KOPT-K1 (cell line): ENCODE results near the gene ABHD16A.
A peak's percentile ranks its signal among the peaks of the same experiment; 100 is the strongest.

Experiments
- H3K27ac ChIP-seq: fragments of 200-600 bp; sonication (generic); 2 replicates; pipeline ENCODE4 v1.5.1; 2016; ENCODE audit warnings: antibody characterized with exemption, mild to moderate bottlenecking, low read depth, low read length; ENCODE audit not compliant: poor library complexity, severe bottlenecking
- H3K36me3 ChIP-seq: fragments of 200-600 bp; sonication (generic); 2 replicates; pipeline ENCODE4 v1.5.1; 2017; ENCODE audit warnings: antibody characterized with exemption, mild to moderate bottlenecking, low read length, moderate library complexity; ENCODE audit not compliant: insufficient read depth
- H3K9me3 ChIP-seq: fragments of 200-600 bp; sonication (generic); 2 replicates; pipeline ENCODE4 v1.5.1; 2017; ENCODE audit warnings: antibody characterized with exemption, low read length, mild to moderate bottlenecking; ENCODE audit not compliant: insufficient read depth, poor library complexity, severe bottlenecking

Gene ABHD16A

GRCh38 chr6:31690231-31691077, 12.7 kb downstream of the ABHD16A start:
- no peak overlapping the region for H3K27ac ChIP-seq
- peaks cover 100% of the 10 kb centered on the region for H3K36me3 ChIP-seq
- no peaks in the 10 kb centered on the region for H3K9me3 ChIP-seq

DNA sequence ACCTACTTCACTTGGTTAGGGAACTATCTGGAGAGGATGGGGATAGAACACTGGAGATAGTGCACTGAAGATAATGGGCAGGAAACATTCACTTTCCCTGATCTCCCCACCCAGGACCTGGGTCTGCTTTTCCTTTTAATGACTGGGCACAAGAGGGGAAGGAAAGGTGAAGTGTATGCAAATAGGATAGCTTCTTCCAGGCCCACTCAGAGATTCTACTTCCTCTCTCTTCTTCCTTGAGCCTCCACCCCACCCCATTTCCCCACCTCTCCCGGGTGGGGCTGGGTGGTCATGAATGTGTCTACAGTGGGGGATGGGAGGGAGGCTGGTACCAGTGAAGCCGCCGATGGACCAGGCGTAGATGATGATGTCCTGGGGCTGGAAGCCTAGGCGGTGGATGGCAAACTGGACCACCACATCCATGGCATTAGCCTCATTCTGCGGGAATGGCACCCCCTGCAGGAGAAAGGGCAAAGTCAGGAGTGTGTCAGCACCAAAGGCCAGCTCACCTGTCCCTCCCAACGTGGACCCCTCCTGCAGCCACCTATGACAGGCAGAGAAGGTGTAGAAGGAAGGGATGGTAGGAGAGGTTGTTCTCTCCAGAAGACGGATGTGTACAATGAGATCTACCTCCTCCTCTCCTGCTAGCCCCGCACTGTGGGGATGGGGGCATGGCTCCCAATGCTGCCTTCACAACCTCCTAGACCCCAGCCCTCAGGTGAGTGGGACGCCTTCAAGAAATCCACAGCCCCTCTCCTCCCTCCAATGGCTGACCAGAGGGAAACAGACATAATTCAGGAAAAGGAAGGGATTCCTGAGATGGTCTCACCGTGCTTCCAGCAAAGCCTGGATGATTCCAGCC, 13.6 kb downstream of the ABHD16A start:
- no peak overlapping the region for H3K27ac ChIP-seq

DNA sequence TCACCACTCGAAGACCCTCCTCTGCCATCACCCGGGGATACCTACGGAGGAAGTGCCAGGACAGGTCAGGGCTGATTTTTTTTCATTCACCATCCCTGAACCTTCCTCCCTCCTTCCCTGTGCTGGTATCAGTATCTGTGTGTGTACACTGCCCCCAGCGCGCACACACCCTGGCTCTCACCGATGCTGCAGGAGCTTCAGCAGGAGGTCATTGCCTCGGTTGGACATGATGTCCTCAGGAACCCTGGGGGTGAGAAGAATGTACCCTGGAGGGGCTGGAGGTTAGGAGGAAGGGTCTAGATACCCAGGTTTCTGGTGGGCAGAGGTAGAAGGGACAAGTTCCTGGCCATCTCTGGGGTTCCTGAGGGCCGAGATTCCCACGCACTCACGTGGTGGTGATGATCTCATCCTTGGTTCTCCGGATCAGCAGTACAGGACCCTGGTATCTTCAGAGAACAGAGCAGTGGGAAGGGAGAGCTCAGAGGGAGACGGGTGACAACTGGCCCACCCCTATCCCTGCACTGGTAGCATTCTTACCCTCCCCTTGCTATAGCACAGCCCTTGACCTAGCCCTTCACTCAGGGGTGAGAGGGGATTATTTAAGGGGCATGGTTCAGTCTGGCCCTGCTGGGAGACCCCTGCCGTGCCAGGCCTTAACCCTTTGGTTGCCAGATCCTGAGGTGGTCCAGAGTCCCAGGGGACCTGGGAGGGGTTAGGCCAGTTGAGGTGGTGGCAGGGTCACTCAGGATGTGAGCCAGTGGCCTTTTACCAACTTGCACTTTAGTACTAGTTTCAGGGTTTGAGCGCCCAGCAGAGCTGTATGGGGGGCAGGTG, 15.0 kb downstream of the ABHD16A start:
- H3K36me3 ChIP-seq: peaks cover 97% of the 10 kb centered on the region
- no peaks in the 10 kb centered on the region for H3K9me3 ChIP-seq
- H3K27ac ChIP-seq: no peak overlapping the region

More for the DNA sequence above, 13.6 kb downstream of the ABHD16A start:
- Histone ChIP-seq H3K9me3 (no peaks in the 10 kb centered on the region), H3K36me3 (peaks cover 97% of the 10 kb centered on the region)

DNA sequence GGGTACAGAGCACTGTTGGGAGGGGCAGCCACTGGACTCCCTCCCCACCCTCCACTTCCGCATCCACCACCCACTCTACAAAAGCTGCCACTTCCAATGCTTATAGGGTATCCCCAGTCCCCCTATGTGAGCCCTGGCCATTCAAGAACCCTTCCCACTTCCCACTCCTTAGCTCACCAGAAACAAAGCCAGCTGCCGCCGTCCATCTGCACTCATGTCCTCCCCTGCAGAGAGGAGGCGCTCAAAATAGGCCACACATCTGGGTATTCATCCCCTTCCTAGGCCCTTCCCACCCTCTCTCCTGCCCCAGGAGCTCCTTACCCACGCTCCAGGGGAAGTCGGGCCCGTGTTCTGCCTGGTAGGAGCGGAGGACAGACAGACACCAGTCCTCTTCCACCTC, 15.8 kb downstream of the ABHD16A start:
- no peaks in the 10 kb centered on the region for H3K9me3 ChIP-seq
- no peak overlapping the region for H3K27ac ChIP-seq
- H3K36me3 ChIP-seq: peaks cover 92% of the 10 kb centered on the region

GRCh38 chr6:31686483-31686882, 16.6 kb downstream of the ABHD16A start:
- Histone ChIP-seq H3K27ac (no peak overlapping the region), H3K9me3 (no peaks in the 10 kb centered on the region), H3K36me3 (peaks cover 83% of the 10 kb centered on the region)

- H3K36me3 ChIP-seq: peaks cover 55% of the 10 kb centered on the region
- no peaks in the 10 kb centered on the region for H3K9me3 ChIP-seq
- H3K27ac ChIP-seq: no peak overlapping the region
Observed at GRCh38 chr6:31683591-31683990, 19.5 kb downstream of the ABHD16A start.

- Histone ChIP-seq H3K36me3 (peaks cover 31% of the 10 kb centered on the region), H3K27ac (no peak overlapping the region)
Observed at GRCh38 chr6:31681135-31681671, 21.9 kb downstream of the ABHD16A start.

DNA sequence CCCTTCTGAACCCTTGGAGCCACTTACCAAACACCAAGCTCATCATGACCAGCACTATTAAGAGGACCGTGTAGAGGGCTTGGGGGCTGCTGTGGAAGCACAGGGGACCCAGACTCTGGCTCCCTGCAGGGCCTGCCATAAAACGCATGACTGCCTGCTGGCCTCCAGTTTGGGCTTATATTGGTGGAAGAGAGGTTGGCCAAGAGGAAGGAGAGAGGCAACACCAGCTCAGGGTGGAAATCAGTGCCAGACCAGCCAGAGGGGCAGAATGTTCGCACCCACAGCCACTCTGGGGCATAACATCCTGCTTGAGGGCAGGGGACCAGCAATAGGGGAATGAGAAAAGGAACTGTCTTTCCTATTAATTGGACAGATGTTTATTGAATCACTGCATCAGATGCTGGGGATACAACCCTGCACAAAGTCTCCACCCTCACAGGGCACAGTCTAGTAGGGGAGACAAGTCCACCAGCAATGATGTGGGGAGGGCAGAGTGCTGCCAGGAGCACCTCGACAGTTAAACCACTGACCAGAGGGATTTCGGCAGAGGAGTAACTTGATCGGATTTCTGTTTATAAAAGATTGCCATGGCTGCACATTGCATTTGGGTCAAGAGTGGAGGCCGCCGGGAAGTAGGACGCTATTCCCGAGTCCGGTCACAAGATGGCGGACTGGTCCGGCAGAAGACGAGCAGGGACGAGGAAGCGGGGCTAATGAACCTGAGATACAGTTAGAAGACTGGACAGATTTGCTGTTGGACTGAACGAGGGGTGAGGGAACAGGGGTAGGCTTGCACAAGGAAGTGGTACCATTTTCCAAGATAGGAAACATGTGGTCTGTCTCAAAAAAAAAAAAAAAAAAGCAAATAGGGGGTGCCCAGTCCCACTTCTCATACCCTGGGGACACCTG, 22.6 kb downstream of the ABHD16A start, which contains the start of gene LY6G5C:
TSS of gene LY6G5C (minus strand) at position 842 of the 909 bp plus-strand sequence. CDS start at position 148, 694 bp downstream.
- Histone ChIP-seq H3K36me3 (peaks cover 23% of the 10 kb centered on the region; the same call in 1 of the 2 replicates), H3K27ac (no peak within 1 kb of the TSS), H3K9me3 (no peaks in the 10 kb centered on the region)

More at GRCh38 chr6:31681135-31681671, 21.9 kb downstream of the ABHD16A start:
- H3K9me3 ChIP-seq: no peaks in the 10 kb centered on the region

GRCh38 chr6:31677955-31678354, 25.2 kb downstream of the ABHD16A start:
- H3K27ac ChIP-seq: no peak overlapping the region
- no peaks in the 10 kb centered on the region for H3K9me3 ChIP-seq
- H3K36me3 ChIP-seq: peaks cover 21% of the 10 kb centered on the region

DNA sequence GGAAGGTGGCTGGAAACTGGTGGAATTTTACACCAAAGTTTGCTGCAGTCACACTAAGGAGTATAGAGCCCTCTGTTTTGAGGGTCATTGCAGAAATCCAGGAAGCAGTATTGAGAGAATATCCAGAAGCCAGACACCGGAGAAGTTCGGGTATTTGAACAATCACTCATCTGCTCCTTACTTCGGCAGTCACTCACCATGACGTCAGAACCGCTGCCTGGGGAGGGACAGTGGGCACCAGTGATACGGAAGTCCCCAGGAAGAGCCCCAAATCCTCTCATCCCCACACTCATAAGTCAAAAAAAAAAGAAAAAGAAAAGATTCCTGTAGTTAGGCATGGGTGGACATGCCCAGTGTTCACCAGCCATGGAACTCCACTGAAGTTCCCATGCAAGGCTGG, 26.2 kb downstream of the ABHD16A start:
- Histone ChIP-seq H3K36me3 (peaks cover 31% of the 10 kb centered on the region), H3K27ac (no peak overlapping the region), H3K9me3 (no peaks in the 10 kb centered on the region)

GRCh38 chr6:31676322-31676903, 26.7 kb downstream of the ABHD16A start:
- H3K9me3 ChIP-seq: no peaks in the 10 kb centered on the region
- H3K27ac ChIP-seq: no peak overlapping the region
- H3K36me3 ChIP-seq: peaks cover 35% of the 10 kb centered on the region

DNA sequence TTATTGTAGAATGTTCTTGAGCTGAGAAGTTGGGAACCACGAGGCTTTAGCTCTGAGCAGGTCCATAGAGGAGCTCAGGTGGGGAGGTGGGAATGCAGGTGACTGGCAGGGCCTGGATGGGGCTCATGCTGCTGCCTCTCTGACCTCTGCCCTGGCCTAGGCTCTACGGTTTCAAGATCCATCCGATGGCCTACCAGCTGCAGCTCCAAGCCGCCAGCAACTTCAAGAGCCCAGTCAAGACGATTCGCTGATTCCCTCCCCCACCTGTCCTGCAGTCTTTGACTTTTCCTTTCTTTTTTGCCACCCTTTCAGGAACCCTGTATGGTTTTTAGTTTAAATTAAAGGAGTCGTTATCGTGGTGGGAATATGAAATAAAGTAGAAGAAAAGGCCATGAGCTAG, 33.4 kb downstream of the ABHD16A start, which contains the start of gene LY6G5B:
TSS of gene LY6G5B (plus strand) at position 301 of the 400 bp plus-strand sequence. CDS start 975 bp downstream, outside the sequence.
- Histone ChIP-seq H3K9me3 (no peaks in the 10 kb centered on the region), H3K36me3 (peaks cover 77% of the 10 kb centered on the region), H3K27ac (no peak within 1 kb of the TSS)

DNA sequence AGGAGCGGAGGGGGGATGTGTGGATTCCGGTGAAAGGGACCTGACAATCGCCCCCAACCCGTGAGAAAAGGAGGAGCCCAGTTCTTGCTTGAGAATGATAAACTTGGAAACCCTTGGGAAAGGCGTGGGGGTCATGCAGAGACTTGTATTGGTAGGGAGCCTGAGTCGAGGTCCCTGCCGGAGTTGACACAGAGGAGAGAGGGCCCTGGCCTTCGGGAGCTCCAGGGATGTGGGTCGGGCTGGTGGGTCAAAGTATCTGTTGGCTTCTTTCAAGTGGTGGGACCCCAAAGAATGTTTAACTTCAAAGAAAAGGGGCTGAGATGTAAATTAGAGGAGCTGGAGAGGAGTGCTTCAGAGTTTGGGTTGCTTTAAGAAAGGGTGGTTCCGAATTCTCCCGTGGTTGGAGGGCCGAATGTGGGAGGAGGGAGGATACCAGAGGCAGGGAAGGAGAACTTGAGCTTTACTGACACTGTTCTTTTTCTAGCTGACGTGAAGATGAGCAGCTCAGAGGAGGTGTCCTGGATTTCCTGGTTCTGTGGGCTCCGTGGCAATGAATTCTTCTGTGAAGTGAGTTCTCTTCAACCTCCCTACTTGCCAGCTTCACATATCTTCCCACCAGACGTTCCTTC, 36.7 kb downstream of the ABHD16A start:
- H3K9me3 ChIP-seq: no peaks in the 10 kb centered on the region
- H3K36me3 ChIP-seq: peaks cover 76% of the 10 kb centered on the region
- H3K27ac ChIP-seq: peak overlapping the region; percentile 96
